ENCODE data around the gene GNAZ.

The GNAZ gene

DNA sequence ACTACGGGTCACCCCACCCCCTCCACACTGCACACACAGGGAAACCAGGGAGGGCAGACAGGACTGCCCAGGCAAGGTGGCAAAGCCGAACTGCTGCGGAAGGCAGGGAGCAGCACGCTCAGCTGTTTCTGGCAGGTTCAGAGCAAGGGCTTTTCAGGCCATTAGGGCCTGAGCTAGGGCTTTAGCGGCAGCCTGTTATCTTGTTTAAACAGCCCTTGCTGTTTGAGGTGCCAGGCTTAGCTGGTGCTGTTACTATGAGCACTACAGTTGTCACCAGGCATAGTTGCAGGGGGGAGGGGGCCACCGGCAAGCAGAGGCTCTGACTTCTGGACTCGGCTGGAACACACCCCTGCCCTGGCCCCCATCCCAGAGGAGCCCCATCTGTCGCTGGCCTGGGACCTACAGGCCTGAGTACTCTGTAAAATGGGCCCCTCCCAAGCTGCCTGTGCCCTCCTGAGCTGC lies 36.6 kb downstream of the GNAZ start:
- no peak for DNase-seq (ENCODE audit: low read depth)

DNA sequence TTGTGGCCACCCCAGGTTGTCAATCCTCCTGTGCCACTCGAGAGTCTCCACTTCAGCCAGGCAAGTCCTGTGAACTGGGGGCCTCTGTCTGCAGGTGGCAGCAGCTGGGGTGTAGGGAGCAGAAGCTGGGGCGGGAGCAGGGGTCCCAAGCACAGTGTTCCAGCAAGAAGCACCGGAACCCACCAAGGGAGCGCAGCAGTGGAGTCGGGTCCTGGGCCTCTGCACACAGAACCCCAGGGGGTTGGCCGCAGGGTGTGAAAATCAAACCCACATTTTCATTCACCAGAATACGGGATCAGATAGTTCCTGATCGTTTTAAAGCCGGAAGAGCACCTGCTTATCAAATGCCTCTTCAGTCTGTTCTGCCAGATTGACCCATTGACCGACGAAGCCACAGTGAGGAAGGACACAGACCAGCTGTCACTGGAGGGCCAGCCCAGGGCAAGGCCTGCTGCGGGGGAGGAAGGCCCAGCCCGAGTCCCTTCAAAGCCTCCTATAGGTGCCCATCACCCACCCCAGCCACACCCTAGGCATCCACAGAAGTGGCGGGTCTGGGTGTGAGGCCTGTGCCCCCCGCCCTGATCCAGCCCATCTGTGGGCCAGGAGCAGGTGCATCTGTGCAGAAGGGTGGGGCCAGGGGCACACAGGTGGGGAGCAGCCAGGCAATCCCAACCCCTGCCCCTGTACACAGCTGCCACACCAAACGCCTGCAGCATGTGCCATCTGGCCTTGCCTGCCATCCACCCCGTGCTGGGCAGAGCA lies 37.3 kb downstream of the GNAZ start:
- DNase-seq (ENCODE audit: low read depth): no peak

DNA sequence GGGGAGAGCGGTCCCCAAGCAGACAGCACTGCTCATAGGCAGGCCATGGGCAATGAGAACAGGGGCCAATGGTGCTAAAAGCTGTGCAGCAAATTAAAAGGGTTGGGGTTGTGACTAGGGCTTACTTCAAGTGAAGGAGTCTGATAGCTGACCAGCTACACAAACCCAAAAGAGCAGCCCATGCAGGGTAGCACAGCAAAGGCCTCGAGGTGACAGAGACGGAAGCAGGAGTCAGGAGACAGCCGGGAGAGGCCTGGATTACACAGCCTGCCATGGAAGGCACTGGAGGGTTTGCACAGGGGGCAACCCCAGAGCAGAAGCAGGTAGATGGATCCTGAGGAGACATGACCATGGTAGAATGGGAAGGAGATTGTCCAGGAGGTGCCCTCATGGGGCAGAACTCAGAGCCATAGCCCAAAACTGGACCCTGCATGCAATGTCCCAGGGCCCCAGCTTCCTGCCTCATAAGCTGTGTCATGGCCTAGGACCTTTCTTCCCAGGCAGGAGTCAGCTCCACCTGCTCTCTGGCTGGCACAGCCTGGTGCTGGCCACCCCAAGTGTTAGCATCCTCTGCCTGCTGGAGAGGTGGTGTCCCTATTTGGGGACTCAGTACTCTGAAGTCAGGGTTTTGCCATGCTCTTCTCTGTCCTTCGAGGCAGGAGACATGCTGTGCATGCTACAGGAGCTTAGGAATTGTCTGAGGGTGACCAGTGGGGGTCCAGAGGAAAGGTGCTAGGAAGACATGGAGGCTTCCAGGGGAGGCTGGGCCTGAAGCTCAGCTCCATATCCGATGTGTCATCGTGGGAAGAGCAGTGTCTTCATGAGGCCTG lies 38.1 kb downstream of the GNAZ start:
- no peak for DNase-seq (ENCODE audit: low read depth)

DNA sequence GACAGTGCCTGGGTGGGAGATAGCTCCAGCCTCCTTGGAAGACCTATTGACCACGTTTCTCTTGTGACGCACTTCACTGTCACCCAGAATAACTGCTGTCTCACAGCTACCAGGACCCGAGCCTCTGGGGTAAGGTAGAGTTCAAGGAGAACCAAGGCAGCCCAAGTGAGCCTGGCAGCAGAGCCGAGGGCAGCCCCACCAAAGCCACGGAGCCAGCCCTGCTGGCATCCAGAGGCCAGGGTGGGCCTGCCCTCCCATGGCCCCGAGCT lies 38.7 kb downstream of the GNAZ start:
- DNase-seq (ENCODE audit: low read depth): no peak

DNA sequence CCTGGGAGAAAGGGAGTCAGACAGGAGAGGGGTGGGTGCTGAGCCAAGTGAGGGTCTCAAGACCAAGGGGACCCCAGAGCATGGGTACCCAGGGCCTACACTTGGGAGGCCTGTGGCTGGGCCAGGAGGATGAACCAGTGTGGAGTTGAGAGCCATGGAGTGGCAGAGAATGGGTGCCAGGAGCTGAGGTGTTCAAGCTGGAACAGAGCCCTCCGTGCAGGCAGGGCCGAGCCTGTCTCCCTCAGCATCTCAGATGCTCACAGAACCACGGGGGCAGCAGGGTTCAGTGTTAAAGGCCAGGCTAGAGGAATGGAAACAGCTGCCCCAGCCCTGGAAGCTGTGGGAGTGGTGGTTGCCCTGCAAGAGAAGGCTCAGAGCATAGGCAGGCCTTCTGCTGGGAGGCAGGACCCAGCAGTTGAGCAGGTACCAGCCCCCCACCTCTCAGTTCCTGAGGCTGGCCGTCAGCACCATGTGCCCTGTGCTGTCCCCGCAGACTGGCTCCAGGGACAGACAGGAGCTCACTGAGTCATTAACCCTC lies 39.2 kb downstream of the GNAZ start:
- DNase-seq (ENCODE audit: low read depth): no peak

DNA sequence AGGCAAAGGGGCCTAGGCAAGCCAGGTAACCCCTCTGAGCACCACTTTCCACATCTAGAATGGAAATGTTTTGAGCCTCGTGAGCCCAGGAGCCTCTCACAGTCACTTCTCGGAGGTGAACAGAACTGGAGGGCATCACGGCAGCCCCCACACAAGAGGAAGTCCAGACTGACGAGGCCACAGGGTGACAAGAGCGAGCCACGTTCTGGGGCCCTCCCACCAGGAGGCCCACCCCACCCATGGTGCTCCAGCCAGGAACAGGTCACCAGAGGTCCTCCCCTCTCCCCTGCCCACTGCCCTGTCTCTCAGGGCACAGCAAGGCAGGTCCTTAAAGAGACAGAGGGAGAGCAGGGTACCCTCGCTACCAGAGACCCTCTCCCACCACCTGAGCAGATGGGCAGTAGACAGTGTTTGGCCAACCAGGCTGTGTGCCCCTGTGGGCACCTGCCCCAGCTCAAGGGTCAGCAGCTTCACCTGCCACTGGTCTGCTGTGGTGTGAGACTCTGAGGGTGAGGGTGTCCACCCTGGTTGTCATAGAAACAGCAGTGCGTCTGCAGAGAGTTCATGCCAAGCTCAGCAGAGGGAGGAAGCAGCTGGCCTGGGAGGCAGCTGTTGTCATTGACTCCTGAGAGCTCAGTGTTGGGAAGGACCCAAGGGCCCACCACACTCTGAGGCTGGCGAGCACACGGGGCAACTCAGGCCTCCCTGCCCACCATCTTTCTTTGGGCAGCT lies 40.0 kb downstream of the GNAZ start:
- DNase-seq (ENCODE audit: low read depth): no peak

DNA sequence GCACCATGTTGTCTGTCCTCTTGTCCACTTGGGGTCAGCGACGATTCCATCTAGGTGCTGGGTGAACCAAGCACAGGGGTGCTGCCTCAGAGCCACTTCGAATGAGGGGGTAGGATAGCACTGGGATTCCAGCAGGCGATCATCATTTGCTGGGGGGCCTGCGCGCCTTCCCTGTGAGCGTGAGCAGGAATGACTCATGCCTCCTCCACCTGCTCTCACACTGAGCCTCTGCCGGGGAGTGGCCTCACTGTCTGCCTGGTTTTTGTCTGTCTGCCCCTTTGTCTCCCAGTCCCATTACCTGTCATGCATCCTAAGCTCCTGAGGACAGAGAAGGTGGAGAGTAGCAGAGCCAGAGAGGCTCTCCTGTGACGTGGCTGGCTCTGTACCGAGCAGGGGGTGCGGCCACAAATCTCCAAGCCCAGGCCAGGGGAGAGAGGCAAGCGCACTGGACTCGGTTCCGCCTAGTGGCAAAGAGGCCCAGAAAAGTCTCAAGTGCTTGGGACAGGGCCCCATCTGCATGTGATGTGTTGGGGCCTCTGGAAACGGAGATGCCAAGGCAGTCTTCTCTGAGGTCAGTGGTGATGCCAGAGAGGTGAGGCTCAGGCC lies 40.7 kb downstream of the GNAZ start:
- no peak for DNase-seq (ENCODE audit: low read depth)

DNA sequence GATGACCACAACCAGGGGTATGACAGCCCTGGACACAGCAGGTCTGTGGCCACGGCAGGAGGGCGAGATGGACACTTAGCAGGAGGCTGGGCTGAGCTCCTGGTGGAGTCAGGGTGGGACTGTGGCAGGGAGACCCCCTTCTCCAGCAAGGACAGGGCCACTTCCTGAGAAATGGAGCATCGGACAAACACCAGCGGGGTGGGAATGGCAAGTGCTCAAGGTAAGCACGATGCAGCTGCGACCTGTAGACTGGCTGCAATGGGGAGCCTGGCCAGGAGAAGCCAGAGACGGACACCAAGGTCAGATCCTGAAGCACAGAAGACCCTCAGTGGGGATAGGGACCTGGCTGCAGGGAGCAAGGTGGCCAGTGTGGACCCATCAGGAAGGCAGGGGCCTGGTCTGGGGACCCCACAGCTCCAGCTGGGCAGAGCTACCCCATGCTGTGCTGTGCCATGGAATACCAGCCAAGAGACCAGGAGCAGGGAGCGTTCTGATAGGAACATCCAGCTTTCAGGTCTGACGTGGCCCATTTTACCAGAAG lies 42.2 kb downstream of the GNAZ start:
- DNase-seq (ENCODE audit: low read depth): no peak

DNA sequence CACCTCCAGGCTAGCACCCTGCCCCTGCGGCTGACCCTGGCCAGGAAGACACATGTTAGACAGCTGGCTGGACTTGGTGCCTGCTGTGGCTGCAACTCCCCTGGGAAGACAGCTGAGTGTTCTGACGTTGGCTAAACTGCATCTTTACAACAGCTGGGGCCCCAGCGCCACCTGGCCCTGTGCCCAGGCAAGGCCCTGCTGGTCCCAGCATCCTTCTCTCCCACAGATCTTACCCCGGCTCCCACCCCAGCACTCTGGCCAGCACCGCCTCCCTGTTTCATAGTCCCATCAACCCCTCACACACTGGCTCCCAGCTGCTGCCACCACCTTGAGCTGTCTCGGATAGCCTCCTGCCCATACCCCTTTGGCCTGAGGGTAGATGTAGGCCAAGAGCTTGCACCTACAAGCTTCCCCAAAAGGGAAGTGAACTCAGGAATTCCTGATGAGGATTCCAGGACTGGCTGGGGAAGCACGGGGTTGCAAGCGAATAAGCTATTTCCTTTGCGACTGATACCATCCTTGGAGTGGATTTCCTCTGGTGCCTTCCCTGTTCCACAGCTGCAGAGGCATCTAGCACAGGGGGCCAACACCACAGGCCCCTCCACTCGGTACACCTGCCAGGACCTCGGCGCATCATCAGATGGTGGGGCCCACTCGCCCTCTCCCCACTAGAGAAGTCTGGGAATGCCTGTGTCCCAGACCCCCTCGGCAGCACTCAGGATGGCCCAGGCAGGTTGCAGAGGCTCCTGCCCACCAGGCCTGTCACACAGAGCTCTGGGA lies 42.9 kb downstream of the GNAZ start:
- DNase-seq (ENCODE audit: low read depth): no peak

DNA sequence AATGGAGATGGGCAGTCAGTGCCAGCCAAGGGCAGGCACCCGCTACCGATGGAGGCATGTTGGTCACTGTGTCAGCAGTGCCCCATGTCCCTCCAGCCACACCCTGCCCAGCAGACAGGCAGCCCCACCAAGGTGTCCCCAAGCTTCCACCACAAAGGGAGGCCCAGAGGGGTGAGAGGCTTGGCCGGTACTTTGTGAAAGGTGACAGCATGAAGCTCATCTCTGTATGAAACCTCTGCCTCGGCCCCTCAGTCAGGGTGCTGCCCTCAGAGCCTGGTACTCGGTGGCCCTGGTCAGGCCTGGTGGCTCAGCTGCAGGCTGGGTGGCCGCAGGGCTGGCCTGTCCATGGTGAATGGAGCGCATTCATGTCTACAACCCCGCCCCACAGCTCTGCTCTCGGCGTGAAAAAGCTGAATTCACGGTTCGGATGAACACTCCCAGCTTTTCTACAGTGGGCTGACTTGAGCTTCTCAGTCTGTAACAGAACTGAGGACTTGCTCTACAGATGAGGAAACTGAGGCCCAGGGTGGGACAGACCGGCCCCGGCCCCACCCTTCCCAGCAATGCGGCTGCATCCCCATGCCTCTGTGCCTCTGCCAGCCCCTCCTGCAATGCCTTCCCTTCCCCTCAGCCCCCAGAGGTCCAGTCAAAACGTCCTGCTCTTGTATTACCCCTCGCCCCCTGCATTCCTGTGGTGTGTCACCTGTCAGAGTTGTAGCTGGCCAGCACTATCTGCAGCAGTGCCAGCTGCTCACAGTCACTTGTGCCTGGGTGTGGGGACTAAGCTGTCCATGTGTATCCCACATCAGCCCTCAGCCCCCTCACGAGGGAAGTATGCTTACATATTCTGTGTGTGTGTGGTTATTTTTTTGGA lies 43.8 kb downstream of the GNAZ start:
- no peak for DNase-seq (ENCODE audit: low read depth)

DNA sequence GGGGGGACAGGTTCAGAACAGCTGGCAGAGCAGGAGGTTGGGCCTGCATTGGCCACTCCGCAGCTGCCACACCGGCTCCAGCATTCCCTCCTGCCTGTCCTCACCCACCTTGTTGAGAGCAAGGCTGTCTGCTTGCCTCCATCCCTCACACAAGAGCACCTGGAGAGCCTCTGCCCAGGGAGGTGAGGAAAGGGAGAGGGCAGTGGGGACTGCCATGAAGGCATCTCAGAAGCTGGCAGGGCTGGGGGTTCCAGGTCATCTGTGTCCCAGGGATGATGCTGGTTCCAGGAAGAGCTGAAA lies 44.4 kb downstream of the GNAZ start:
- DNase-seq (ENCODE audit: low read depth): no peak

DNA sequence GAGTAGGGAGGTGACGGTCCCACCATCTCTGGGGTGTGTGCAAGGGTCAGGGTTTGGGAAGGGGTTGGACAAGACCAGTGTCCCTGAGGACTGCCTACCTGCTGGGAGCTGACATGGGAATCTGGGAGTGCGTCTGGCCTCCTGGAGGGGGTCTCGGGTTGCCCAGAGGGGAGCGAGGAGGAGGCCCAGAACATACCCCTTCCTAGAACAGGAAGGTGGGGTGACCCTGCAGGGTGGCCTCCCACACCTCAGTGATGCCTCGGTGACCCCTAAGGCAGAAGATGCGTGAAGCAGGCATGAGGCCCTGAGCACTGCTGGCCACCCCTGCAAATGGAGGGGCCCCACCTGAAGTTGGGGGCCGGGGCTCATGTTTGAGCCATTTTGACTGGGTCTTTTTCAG lies 45.0 kb downstream of the GNAZ start:
- DNase-seq (ENCODE audit: low read depth): no peak

DNA sequence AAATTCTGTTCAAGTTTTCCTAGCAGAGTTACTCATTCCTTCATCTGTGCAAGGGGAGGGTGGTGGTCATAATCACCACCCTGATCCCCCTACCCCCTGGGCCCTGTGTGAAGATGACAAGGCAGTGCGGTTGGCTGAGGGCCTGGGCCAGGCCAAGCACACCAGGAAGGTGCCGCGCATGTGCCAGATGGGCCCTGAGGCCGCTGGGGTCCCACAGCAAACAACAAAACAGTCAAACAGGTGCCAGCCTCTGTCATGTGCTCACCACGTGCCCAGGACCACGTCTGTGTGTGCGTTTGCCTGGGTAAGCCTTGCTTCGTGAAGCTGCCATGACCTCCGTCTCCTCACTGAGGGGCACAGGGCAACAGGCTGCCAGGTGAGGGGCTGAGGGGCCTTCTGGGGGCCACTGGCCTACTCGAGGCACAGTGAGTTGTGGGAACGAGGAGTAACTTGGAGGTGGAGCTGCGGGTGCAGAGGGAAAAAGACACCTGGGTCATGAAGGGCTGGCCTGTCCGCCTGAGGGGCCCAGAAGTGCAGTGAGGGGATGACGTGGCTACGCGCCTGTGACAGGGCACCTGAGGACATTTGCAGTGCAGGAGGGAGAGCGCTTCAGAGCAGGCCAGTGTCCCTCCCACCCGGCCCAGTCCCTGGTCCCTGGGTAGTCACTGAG lies 45.6 kb downstream of the GNAZ start:
- DNase-seq (ENCODE audit: low read depth): no peak

DNA sequence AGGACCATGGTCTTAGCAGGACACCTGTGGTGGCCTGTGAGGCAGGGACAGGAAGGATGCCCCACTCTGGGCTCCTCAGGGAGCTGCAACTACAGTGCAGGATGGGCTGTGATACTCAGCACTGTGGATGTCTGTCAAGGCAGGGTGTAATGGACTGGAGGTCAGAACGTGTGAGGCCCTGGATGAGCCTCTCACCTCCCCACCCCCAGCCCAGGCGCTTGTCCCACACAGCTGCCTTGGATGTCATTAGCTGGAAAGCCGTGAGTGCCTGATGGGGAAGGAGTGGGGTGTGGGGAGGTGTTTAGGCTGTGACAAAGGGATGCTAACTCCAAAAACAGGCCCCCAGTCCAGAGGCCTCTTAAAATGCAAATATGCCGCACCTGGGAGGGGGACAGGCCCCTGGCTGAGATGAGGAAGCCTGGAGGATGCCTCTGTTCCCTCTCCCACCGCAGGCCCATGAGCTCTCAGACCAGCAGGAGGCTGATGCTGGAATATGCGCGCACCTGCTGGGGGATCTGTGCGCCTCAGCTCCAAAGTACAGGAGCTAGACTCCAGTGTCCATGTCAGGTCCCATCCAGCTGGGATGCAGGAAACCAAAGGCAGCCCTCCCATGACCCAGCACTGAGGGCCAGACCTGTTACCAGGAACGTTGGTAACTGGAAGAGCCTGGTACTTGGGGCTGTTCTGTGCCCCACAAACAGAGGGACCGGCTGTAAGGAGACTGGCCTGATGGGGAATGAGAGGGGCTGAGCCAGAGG lies 46.4 kb downstream of the GNAZ start:
- DNase-seq (ENCODE audit: low read depth): no peak

DNA sequence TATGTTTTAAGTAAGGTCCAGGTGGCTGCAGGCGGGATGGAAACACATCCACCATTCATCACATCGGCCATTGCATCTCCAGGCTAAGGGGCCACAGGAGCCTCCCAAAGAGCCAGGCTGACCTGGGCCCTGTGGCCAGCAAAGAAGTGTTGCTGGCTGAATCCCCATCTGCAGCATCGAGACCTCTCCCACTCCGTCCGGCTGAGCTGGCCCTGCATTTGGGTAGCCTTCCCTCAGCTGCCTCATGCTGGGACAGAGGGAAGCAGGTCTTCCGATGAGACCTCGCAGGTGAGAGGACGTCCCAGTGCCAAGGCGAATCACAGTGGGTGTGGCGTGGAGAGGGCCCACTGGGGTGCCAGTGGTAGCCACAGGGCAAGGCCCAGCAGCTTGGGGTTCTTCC lies 47.0 kb downstream of the GNAZ start:
- DNase-seq (ENCODE audit: low read depth): no peak

DNA sequence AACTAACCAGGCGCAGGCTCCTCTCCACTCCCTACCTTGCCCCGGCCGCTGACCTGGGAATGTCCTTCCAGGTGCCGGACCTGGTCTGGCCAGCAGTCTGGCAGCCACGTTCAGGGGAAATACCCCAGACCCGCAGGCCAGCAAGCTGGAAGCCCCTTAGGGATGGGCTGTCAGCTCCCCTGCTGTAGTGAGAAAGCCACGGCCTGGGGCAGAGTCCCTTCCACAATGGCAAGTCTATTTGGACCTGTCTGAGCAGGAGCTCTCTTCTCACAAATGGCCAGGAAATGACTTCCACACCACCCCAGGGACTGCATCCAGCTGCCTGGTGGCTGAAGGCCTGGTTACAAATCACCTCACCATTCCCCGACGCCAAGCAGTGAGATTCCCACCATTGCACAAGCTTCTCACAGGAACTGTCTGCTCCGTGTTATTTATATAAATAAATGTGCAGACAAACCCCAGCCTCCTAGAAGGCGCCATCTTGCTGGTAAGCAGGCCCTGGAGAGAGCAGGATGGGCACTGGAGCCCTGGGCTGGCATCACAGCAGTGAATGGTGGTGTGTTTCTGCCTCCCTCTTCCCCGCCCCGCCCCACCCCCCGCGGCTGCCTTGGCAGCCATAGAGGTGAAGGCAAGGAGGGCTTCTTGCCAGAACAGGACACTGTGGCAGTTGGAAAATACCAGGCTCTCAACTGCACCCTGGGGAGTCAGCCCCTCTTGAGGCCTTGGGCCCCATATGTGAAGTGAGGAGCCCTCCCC lies 47.8 kb downstream of the GNAZ start:
- DNase-seq (ENCODE audit: low read depth): no peak

DNA sequence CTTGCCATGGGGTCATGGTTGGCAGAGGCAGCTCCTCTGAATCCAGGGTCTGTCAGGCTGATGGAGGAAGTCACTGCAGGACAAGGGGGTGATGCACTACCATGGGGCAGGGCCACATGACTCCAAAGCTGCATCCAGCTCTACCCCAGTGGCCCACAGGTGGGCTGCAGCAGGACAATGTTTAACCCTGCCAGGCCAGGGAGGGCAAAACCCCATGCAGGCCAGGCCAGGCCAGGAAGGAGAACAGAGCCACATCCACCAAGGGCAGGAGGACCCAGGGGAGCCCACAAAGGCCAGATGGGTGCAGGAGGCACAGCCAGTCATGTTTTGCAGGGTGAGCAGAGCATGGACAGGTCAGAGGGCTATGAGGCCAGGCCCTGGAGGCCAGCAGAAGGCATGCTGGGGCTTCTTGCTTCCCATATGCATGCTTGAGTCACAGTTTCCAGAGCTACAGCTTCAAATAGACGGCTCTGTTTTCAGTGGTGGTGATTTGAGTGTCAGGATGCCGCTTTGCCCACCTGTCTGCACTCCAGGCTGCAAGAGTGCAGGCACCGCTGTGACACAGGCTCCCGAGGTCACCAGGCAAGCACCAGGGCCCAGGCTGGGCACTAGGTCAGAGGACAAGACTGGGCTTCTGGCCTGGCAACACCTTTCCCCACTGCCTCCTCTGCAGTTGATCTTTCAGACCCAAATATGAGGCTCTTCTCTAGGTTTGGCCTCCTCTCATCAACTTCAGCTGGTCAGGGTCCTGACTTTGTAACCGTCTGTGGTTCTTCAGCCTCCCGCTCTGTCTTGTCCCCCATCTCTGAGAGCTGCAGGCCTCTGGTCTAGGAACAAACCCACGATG lies 48.6 kb downstream of the GNAZ start:
- no peak for DNase-seq (ENCODE audit: low read depth)

Data from activated T-cell treated with anti-CD3 and anti-CD28 coated beads for 24 hours (primary cell).